Effector CD8-positive, alpha-beta T cell (primary cell): Measurements from ENCODE around the gene RSPH3.

Experiments
- DNase-seq: peaks from one replicate; lab custom pipeline; 2025; lab: John Stamatoyannopoulos, UW

Gene RSPH3

GRCh38 chr6:158933079-158933595 is 66.9 kb downstream of the RSPH3 start:
- no peak for DNase-seq

- no peak for DNase-seq
These were observed 71.9 kb downstream of the RSPH3 start for GRCh38 chr6:158928068-158928467.

GRCh38 chr6:158926414-158926813 is 73.6 kb downstream of the RSPH3 start:
- no peak for DNase-seq

GRCh38 chr6:158924499-158925455 is 75.2 kb downstream of the RSPH3 start:
- no peak for DNase-seq

GRCh38 chr6:158923805-158924498 is 76.0 kb downstream of the RSPH3 start:
- no peak for DNase-seq
